Measurements from ENCODE around the gene FOXO3. TPM values are rescaled to one million over a fixed set of nuclear protein-coding genes. Genes with fewer than 3 reads are reported as not detected.

FOXO3 gene
- total RNA-seq, 1 experiment from 2014 or later = 22.1 TPM

- no peak for TF ChIP-seq CTCF (conservative IDR thresholded peaks at IDR 0.05)
- H3K56ac ChIP-seq (ENCODE audit: insufficient read length, low read depth, low read length) = no peak overlapping the region
- H4K20me1 ChIP-seq (ENCODE audit: control insufficient read depth, insufficient read depth, insufficient read length) = no peaks in the 10 kb centered on the region
- no peak overlapping the region for H3K23ac ChIP-seq (ENCODE audit: insufficient read length, low read depth, low read length)
- no peak overlapping the region for H2AK5ac ChIP-seq (ENCODE audit: insufficient read length, low read length)
- no peaks in the 10 kb centered on the region for H3K23me2 ChIP-seq (ENCODE audit: insufficient read length, low read depth, low read length, poor library complexity, severe bottlenecking)
- H3K4me1 ChIP-seq (ENCODE audit: insufficient read depth, low read length) = peaks cover 4% of the 10 kb centered on the region; the same call in 1 of the 2 replicates
- H4K8ac ChIP-seq (replicated peaks; ENCODE audit: insufficient read length, low read depth, low read length) = no peak overlapping the region
- no peak overlapping the region for H2BK15ac ChIP-seq (ENCODE audit: low read depth, low read length)
- H3K9ac ChIP-seq (ENCODE audit: extremely low read depth, insufficient read length, low read length) = no peak overlapping the region
- H3K79me1 ChIP-seq (ENCODE audit: insufficient read depth, low read depth, low read length, poor library complexity, severe bottlenecking) = no peaks in the 10 kb centered on the region
- H4K5ac ChIP-seq (ENCODE audit: insufficient read length, low read depth, low read length) = no peak overlapping the region
- no peak overlapping the region for H2BK20ac ChIP-seq (ENCODE audit: low read depth, low read length, poor library complexity, severe bottlenecking)
- no peak overlapping the region for H3K4ac ChIP-seq (ENCODE audit: low read depth, low read length)
- H3K4me2 ChIP-seq (ENCODE audit: insufficient read depth, insufficient read length, low read length) = no peak overlapping the region
- Mint-ChIP-seq H3K36me3 (ENCODE audit: insufficient read depth in 1 of 3, low read depth in 3 of 3) (peaks cover 4 to 7% (median 5%) of the 10 kb centered on the region in 3 experiments; a peak in 4 of 7 replicates), H3K4me3 (no peak overlapping the region), H3K27me3 (ENCODE audit: low read depth) (no peaks in the 10 kb centered on the region), H3K9me3 (no peaks in the 10 kb centered on the region), H3K27ac (no peak overlapping the region), H3K4me1 (peaks cover 13 to 15% of the 10 kb centered on the region in 2 experiments)
- no peak overlapping the region for H3K27ac ChIP-seq (ENCODE audit: insufficient read length, low read depth, low read length)
- H2BK5ac ChIP-seq (ENCODE audit: insufficient read length, low read length) = no peak overlapping the region
- H2AFZ ChIP-seq (ENCODE audit: low read length) = no peak overlapping the region
- no peak for DNase-seq
- no peaks in the 10 kb centered on the region for H3K9me3 ChIP-seq (ENCODE audit: control insufficient read depth, low read depth, low read length)
- no peak overlapping the region for H4K91ac ChIP-seq (ENCODE audit: insufficient read length, low read depth, low read length)
- peaks cover 3% of the 10 kb centered on the region; the same call in 1 of the 2 replicates for H3K79me2 ChIP-seq (ENCODE audit: insufficient read depth, low read length)
- no peak overlapping the region for H2BK120ac ChIP-seq (ENCODE audit: low read depth, low read length, poor library complexity, severe bottlenecking)
- no peak overlapping the region for H2BK12ac ChIP-seq (ENCODE audit: insufficient read length, low read depth, low read length)
- no peak overlapping the region for H3K18ac ChIP-seq (ENCODE audit: insufficient read length, low read depth, low read length)
- no peak overlapping the region for H3K14ac ChIP-seq (ENCODE audit: insufficient read depth, low read length)
- no peaks in the 10 kb centered on the region for H3K27me3 ChIP-seq (ENCODE audit: insufficient read depth, low read length)
- H3T11ph ChIP-seq (ENCODE audit: low read length) = no peak overlapping the region
- WGBS (ENCODE audit: extremely low coverage, insufficient read length, low lambda C conversion rate) = no CpG with 5 or more reads among the region's 1 CpG
Observed at GRCh38 chr6:108576709-108577108, 16.0 kb downstream of the FOXO3 start.
